Ishikawa (cell line): ENCODE measurements around the gene MYO15B.

Experiments
- CEBPB ChIP-seq: IDR thresholded peaks from 2 replicates; pipeline ENCODE4 v1.6.1; 2012
- CREB1 ChIP-seq: IDR thresholded peaks from 2 replicates; pipeline ENCODE4 v1.6.1; 2012; ENCODE audit warnings: low read depth
- EGR1 ChIP-seq: IDR thresholded peaks from 2 replicates; pipeline ENCODE4 v1.6.1; 2012
- EP300 ChIP-seq: IDR thresholded peaks from 2 replicates; pipeline ENCODE4 v1.6.1; 2012; ENCODE audit warnings: borderline replicate concordance
- FOXM1 ChIP-seq: IDR thresholded peaks from 2 replicates; pipeline ENCODE4 v1.6.1; 2012; ENCODE audit warnings: low read depth, borderline replicate concordance
- NFIC ChIP-seq: IDR thresholded peaks from 2 replicates; pipeline ENCODE4 v1.6.1; 2012
- RAD21 ChIP-seq: IDR thresholded peaks from 2 replicates; pipeline ENCODE4 v1.6.1; 2012; ENCODE audit warnings: low read depth
- REST ChIP-seq: IDR thresholded peaks from 2 replicates; pipeline ENCODE4 v1.6.1; 2012; ENCODE audit warnings: low read depth, mild to moderate bottlenecking
- TAF1 ChIP-seq: IDR thresholded peaks from 2 replicates; pipeline ENCODE4 v1.6.1; 2012; ENCODE audit warnings: low read depth, mild to moderate bottlenecking
- TCF12 ChIP-seq: IDR thresholded peaks from 2 replicates; pipeline ENCODE4 v1.6.1; 2012; ENCODE audit warnings: low read depth
- TEAD4 ChIP-seq: IDR thresholded peaks from 2 replicates; pipeline ENCODE4 v1.6.1; 2012
- YY1 ChIP-seq: IDR thresholded peaks from 2 replicates; pipeline ENCODE4 v1.6.1; 2012; ENCODE audit warnings: low read depth
- ZBTB7A ChIP-seq: IDR thresholded peaks from 2 replicates; pipeline ENCODE4 v1.6.1; 2012; ENCODE audit warnings: low read depth
- TF ChIP-seq, protein P1 (sequence below): IDR thresholded peaks from 2 replicates; pipeline ENCODE4 v1.6.1; 2012
- TF ChIP-seq, protein P2 (sequence below): IDR thresholded peaks from 2 replicates; pipeline ENCODE4 v1.6.1; 2012

The MYO15B gene

GRCh38 chr17:75544250-75544649, 43.4 kb upstream of the MYO15B start:
- TF ChIP-seq EGR1, result no peak
- TF ChIP-seq NFIC, result no peak
- no peak for TF ChIP-seq TAF1
- no peak for TF ChIP-seq CEBPB
- TF ChIP-seq REST, result no peak
- TF ChIP-seq YY1, result no peak
- TF ChIP-seq, protein P1, sequence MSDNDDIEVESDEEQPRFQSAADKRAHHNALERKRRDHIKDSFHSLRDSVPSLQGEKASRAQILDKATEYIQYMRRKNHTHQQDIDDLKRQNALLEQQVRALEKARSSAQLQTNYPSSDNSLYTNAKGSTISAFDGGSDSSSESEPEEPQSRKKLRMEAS, result no peak
- no peak for TF ChIP-seq ZBTB7A
- TF ChIP-seq CREB1, result no peak
- TF ChIP-seq, protein P2, sequence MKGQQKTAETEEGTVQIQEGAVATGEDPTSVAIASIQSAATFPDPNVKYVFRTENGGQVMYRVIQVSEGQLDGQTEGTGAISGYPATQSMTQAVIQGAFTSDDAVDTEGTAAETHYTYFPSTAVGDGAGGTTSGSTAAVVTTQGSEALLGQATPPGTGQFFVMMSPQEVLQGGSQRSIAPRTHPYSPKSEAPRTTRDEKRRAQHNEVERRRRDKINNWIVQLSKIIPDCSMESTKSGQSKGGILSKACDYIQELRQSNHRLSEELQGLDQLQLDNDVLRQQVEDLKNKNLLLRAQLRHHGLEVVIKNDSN, result no peak
- no peak for TF ChIP-seq TCF12
- TF ChIP-seq RAD21, result no peak
- no peak for TF ChIP-seq TEAD4
- no peak for TF ChIP-seq EP300
- no peak for TF ChIP-seq FOXM1

GRCh38 chr17:75546181-75546580, 41.4 kb upstream of the MYO15B start:
- TF ChIP-seq FOXM1 (no peak), EP300 (no peak), TCF12 (no peak), EGR1 (no peak), CEBPB (no peak)

GRCh38 chr17:75547091-75547490, 40.5 kb upstream of the MYO15B start:
- no peak for TF ChIP-seq CEBPB

- TF ChIP-seq CREB1, result no peak
Measured at GRCh38 chr17:75548813-75549212, 38.8 kb upstream of the MYO15B start.

DNA sequence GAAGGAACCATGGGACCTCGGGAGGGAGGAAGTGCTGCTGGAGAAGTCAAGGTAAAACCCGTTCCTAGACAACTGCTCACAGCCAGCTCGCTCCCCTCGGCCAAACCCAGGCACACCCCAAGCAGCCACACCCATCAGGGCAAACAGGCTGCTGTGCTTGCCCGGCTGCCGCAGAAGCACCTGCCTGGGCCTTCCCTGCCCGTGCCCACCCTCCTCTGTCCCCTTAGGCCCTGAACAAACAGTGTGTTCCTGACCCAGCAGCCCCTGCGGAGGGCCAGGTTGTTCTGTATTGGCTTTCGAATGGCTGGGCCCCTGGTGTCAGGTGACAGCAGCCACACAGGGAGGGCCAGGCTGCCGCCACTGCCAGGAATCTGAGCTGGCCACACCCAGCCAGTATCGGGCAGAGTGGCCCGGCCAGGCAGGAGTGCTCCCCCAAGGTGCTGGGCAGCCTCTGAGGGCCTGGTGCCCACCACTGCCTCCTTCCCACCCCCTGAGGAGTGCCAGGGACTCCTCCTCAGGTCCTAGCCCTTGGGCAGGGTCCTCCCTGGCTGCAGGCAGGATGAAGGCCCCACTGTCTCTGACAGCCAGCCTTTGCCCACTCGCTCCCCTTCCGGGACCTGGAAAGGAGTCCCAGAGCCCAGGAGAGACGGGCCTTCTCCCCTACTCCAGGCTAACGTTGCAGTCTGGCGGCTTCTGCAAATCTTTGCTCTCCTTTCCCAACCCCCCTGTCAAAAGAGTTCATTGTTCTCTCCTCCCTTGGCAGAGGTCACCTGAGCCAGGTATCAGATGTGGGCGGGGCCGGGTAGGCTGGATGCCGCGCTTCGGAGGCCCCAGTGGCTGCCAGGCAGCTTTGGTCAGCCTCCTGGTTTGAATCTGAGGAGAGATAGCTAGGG, 38.1 kb upstream of the MYO15B start:
- peak; percentile 35; the same call in 1 of the 2 replicates for TF ChIP-seq YY1
- TF ChIP-seq TAF1, result peak; percentile 51
- TF ChIP-seq, protein P1, result peak; percentile 79
- no peak for TF ChIP-seq REST
- peak; percentile 78 for TF ChIP-seq TEAD4
- TF ChIP-seq CEBPB, result no peak
- peak; percentile 47; the same call in 1 of the 2 replicates for TF ChIP-seq FOXM1
- TF ChIP-seq CREB1, result no peak
- no peak; the same call in 1 of the 2 replicates for TF ChIP-seq EP300
- TF ChIP-seq EGR1, result no peak
- TF ChIP-seq NFIC, result peak; percentile 57
- peak; percentile 98 for TF ChIP-seq ZBTB7A
- no peak for TF ChIP-seq RAD21
- TF ChIP-seq, protein P2, result peak; percentile 90
- peak; percentile 66 for TF ChIP-seq TCF12

DNA sequence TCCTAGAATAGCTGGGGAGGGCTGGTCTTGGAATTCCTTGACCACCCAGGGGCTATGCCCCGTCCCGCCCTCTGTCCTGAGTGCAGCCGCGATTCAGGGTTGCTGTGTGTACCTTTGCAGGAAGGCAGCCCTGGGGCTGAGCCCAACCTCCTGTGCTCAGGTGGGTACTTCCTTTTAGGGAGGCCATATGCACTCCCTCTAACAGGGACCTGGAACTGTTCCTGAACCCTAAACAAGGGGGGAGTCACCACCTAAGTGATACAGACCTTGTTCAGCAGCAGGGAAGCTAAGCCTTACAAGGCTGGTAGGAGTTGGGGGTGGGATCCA, 37.5 kb upstream of the MYO15B start:
- TF ChIP-seq YY1 (peak; percentile 38; the same call in 1 of the 2 replicates), TEAD4 (no peak), RAD21 (no peak)

DNA sequence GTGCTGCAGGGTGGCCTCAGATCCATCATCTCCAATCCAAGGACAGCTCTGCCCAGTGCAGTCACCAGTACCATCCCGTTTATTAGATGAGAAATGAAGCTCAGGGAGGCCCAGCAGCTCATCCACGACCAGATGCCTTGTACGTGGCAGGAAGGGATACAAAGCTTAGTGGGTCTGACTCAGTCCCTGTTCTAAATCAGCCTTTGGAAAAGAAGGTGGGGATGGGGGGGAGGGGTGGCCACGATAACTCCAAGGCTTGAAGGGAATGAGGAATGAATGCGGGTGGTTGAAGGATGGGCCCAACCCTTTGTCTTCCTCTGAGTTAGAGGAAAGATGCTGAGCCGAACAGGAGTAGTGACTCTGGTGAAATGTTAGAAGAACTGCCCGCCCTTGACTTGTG, 36.3 kb upstream of the MYO15B start:
- no peak for TF ChIP-seq FOXM1
- no peak for TF ChIP-seq NFIC
- TF ChIP-seq, protein P1, result no peak
- TF ChIP-seq TCF12, result no peak
- TF ChIP-seq CEBPB, result no peak
